IMR-90 (cell line): ENCODE measurements around the gene ARAP3. TPM values are rescaled to one million over a fixed set of nuclear protein-coding genes. Genes with fewer than 3 reads are reported as not detected.

Experiments
- ATAC-seq: fragments of 200-7000 bp; cut with Tn5 transposase; 2 replicates; pipeline ENCODE4 v1.9.1; 2020; ENCODE audit warnings: low read depth, mild to moderate bottlenecking, moderate library complexity
- BruUV-seq: library from RNA; stranded (reverse); fragments of 400-500 nt; replicated peaks from 2 replicates; lab custom pipeline; 2021; lab: Mats Ljungman, UMichigan
- CTCF ChIA-PET: fragments of 300-600 bp; formaldehyde crosslinking; extraction: SDS; loops from one replicate; lab custom pipeline; 2021; ENCODE audit warnings: antibody characterized with exemption; lab: Yijun Ruan, JAX
- POLR2A ChIA-PET: fragments of 300-600 bp; sonication (Branson Sonifier 250); formaldehyde crosslinking; loops from one replicate; lab custom pipeline; 2022; ENCODE audit warnings: antibody characterized with exemption; ENCODE audit not compliant: unreplicated experiment; lab: Charles Lee
- DNase-seq: peaks from one replicate; pipeline ENCODE4 v3.0.0; 2013
- H2AFZ ChIP-seq: replicated peaks from 2 replicates; pipeline ENCODE3; 2013; ENCODE audit warnings: low read length, mild to moderate bottlenecking; ENCODE audit not compliant: poor library complexity
- H2AK5ac ChIP-seq: 2 replicates; pipeline ENCODE4 v1.6.1; 2013; ENCODE audit warnings: low read depth, low read length, inconsistent platforms
- H2AK9ac ChIP-seq: replicated peaks from 2 replicates; pipeline ENCODE3; 2013; ENCODE audit warnings: mild to moderate bottlenecking, low read depth, low read length, moderate library complexity; ENCODE audit not compliant: poor library complexity
- H2BK120ac ChIP-seq: 2 replicates; pipeline ENCODE4 v1.6.1; 2013; ENCODE audit warnings: low read depth, low read length, inconsistent platforms
- H2BK15ac ChIP-seq: 3 replicates; pipeline ENCODE4 v1.6.1; 2013; ENCODE audit warnings: low read depth, low read length, inconsistent platforms
- H2BK20ac ChIP-seq: 2 replicates; pipeline ENCODE4 v1.6.1; 2013; ENCODE audit warnings: low read depth, mild to moderate bottlenecking, inconsistent platforms, low read length, moderate library complexity
- H2BK5ac ChIP-seq: 2 replicates; pipeline ENCODE4 v1.6.1; 2013; ENCODE audit warnings: mild to moderate bottlenecking, low read depth, low read length, inconsistent platforms; ENCODE audit not compliant: poor library complexity, severe bottlenecking
- H3K14ac ChIP-seq: replicated peaks from 2 replicates; pipeline ENCODE4 v1.6.1; 2013; ENCODE audit warnings: low read depth, low read length, inconsistent platforms
- H3K18ac ChIP-seq: 2 replicates; pipeline ENCODE4 v1.6.1; 2013; ENCODE audit warnings: low read depth, low read length, control low read depth
- H3K23ac ChIP-seq: 2 replicates; pipeline ENCODE4 v1.6.1; 2013; ENCODE audit warnings: low read depth, low read length, inconsistent platforms
- H3K27ac ChIP-seq: 2 replicates; pipeline ENCODE4 v1.5.1; 2013; ENCODE audit warnings: mild to moderate bottlenecking, control low read depth, low read length; ENCODE audit not compliant: insufficient read depth
- H3K27me3 ChIP-seq: 2 replicates; pipeline ENCODE4 v1.6.1; 2013; ENCODE audit warnings: low read length; ENCODE audit not compliant: control insufficient read depth, insufficient read depth
- H3K36me3 ChIP-seq: 2 replicates; pipeline ENCODE4 v1.6.1; 2013; ENCODE audit warnings: low read length, mixed read lengths; ENCODE audit not compliant: control insufficient read depth, insufficient read depth
- H3K4ac ChIP-seq: 2 replicates; pipeline ENCODE4 v1.6.1; 2013; ENCODE audit warnings: low read depth, low read length, inconsistent platforms
- H3K4me1 ChIP-seq: 2 replicates; pipeline ENCODE4 v1.6.1; 2013; ENCODE audit warnings: low read length, mixed read lengths; ENCODE audit not compliant: control insufficient read depth, insufficient read depth
- H3K4me2 ChIP-seq: 2 replicates; pipeline ENCODE4 v1.6.1; 2013; ENCODE audit warnings: low read depth, mild to moderate bottlenecking, control low read depth, low read length, moderate library complexity
- H3K4me3 ChIP-seq: 2 replicates; pipeline ENCODE4 v1.5.1; 2013; ENCODE audit warnings: low read depth, mild to moderate bottlenecking, control low read depth, low read length, moderate library complexity; ENCODE audit not compliant: insufficient read depth
- H3K56ac ChIP-seq: 2 replicates; pipeline ENCODE4 v1.6.1; 2013; ENCODE audit warnings: low read length, inconsistent platforms; ENCODE audit not compliant: insufficient read depth; ENCODE audit errors: extremely low read depth
- H3K79me1 ChIP-seq, 2 experiments: 2 replicates each; pipeline ENCODE4 v1.6.1; 2013; ENCODE audit warnings: low read length in 2 of 2, inconsistent platforms in 1 of 2, low read depth in 1 of 2
- H3K9ac ChIP-seq: 2 replicates; pipeline ENCODE4 v1.6.1; 2013; ENCODE audit warnings: low read depth, low read length, control low read depth
- H3K9me1 ChIP-seq: 2 replicates; pipeline ENCODE4 v1.6.1; 2013; ENCODE audit warnings: low read length, inconsistent platforms; ENCODE audit not compliant: insufficient read depth
- H3K9me3 ChIP-seq: 2 replicates; pipeline ENCODE4 v1.6.1; 2013; ENCODE audit warnings: low read length; ENCODE audit not compliant: control insufficient read depth, insufficient read depth
- H4K20me1 ChIP-seq: 2 replicates; pipeline ENCODE4 v1.6.1; 2013; ENCODE audit warnings: low read length, inconsistent platforms; ENCODE audit not compliant: insufficient read depth
- H4K5ac ChIP-seq: 2 replicates; pipeline ENCODE4 v1.6.1; 2013; ENCODE audit warnings: mild to moderate bottlenecking, low read depth, low read length, control low read depth
- H4K8ac ChIP-seq, 2 experiments: 2 replicates each; pipeline ENCODE4 v1.6.1; 2013; ENCODE audit warnings: low read depth in 2 of 2, low read length in 2 of 2, control low read depth in 1 of 2, inconsistent platforms in 1 of 2
- H4K91ac ChIP-seq: 2 replicates; pipeline ENCODE4 v1.6.1; 2013; ENCODE audit warnings: low read depth, low read length, inconsistent platforms; ENCODE audit not compliant: insufficient read depth
- BHLHE40 ChIP-seq: fragments of 150-350 bp; IDR thresholded peaks from 2 replicates; pipeline ENCODE4 v1.6.1; 2016; ENCODE audit warnings: mild to moderate bottlenecking, low read depth, low read length
- CEBPB ChIP-seq: IDR thresholded peaks from 2 replicates; pipeline ENCODE4 v1.6.1; 2012; ENCODE audit warnings: low read depth, low read length, improper control_type of control experiment
- CHD1 ChIP-seq: IDR thresholded peaks from 2 replicates; pipeline ENCODE4 v1.6.1; 2012; ENCODE audit warnings: low read depth, low read length, improper control_type of control experiment
- FOS ChIP-seq: fragments of 150-350 bp; IDR thresholded peaks from 2 replicates; pipeline ENCODE4 v1.6.1; 2016; ENCODE audit warnings: low read depth, low read length
- MAFK ChIP-seq: IDR thresholded peaks from 2 replicates; pipeline ENCODE4 v1.6.1; 2012; ENCODE audit warnings: low read depth, low read length, improper control_type of control experiment
- MXI1 ChIP-seq: IDR thresholded peaks from 2 replicates; pipeline ENCODE4 v1.6.1; 2012; ENCODE audit warnings: low read depth, mild to moderate bottlenecking, low read length, moderate library complexity, borderline replicate concordance
- NFE2L2 ChIP-seq: fragments of 150-350 bp; IDR thresholded peaks from 2 replicates; pipeline ENCODE4 v1.6.1; 2016; ENCODE audit warnings: low read depth, mild to moderate bottlenecking, low read length
- POLR2A ChIP-seq: IDR thresholded peaks from 2 replicates; pipeline ENCODE4 v1.6.1; 2012; ENCODE audit warnings: mild to moderate bottlenecking, low read depth, low read length
- RAD21 ChIP-seq: IDR thresholded peaks from 2 replicates; pipeline ENCODE4 v1.6.1; 2012; ENCODE audit warnings: low read length, improper control_type of control experiment
- RFX5 ChIP-seq: IDR thresholded peaks from 2 replicates; pipeline ENCODE4 v1.8.0; 2012; ENCODE audit warnings: low read depth, mild to moderate bottlenecking, low read length, moderate library complexity
- SMC3 ChIP-seq: fragments of 150-350 bp; IDR thresholded peaks from 2 replicates; pipeline ENCODE4 v1.6.1; 2016; ENCODE audit warnings: low read depth, mild to moderate bottlenecking, antibody characterized with exemption, low read length, moderate library complexity
- whole genome bisulfite sequencing, 2 experiments: methylation state at CpG; one replicate each; pipeline versions ENCODE4 v1.1.5 to v1.1.7; 2013; ENCODE audit warnings: missing lambda C conversion rate in 2 of 2; ENCODE audit not compliant: insufficient read length in 1 of 2; ENCODE audit errors: extremely low coverage in 2 of 2; 5-methylcytosine and 5-hydroxymethylcytosine counted together
- dilution Hi-C: fragments of 300-500 bp; cut with HindIII; formaldehyde crosslinking; loops from one replicate; pipeline ENCODE4 v1.14.3; 2018; ENCODE audit warnings: low sequenced_read_pairs; ENCODE audit not compliant: unreplicated experiment
- in situ Hi-C: fragments of 300-500 bp; cut with MboI; formaldehyde crosslinking; loops from 3 replicates; pipeline ENCODE4 v1.14.3; 2019; ENCODE audit warnings: low sequenced_read_pairs, inconsistent platforms, mixed read lengths
- intact Hi-C: fragments of 100-400 bp; cut with micrococcal nuclease; formaldehyde crosslinking; loops from 2 replicates; pipeline ENCODE4 v1.10.0; 2022
- polyA plus RNA-seq, 3 experiments: library from polyadenylated mRNA; depleted of rRNA; stranded (reverse); fragments of >200 nt; gene quantifications; 2 replicates each; pipeline ENCODE4 v1.2.3, GENCODE V29; 2012; ENCODE audit warnings: low replicate concordance in 1 of 3
- total RNA-seq: library from RNA; depleted of rRNA; stranded (reverse); fragments of >200 nt; gene quantifications from 2 replicates; pipeline ENCODE4 v1.2.3, GENCODE V29; 2012
- TF ChIP-seq, protein P1 (sequence below): conservative IDR thresholded peaks from 2 replicates; pipeline ENCODE4 v1.5.1; 2012; ENCODE audit warnings: mild to moderate bottlenecking, low read depth, low read length, improper control_type of control experiment
- TF ChIP-seq, protein P2 (sequence below): fragments of 150-350 bp; IDR thresholded peaks from 2 replicates; pipeline ENCODE4 v1.6.1; 2017; ENCODE audit warnings: mild to moderate bottlenecking, antibody characterized with exemption, low read length, low read depth

The ARAP3 gene
- total and polyA plus RNA-seq, 2 of the 4 experiments (the other 2 are of a cell fraction) = 2.2 to 6.9 TPM

DNA sequence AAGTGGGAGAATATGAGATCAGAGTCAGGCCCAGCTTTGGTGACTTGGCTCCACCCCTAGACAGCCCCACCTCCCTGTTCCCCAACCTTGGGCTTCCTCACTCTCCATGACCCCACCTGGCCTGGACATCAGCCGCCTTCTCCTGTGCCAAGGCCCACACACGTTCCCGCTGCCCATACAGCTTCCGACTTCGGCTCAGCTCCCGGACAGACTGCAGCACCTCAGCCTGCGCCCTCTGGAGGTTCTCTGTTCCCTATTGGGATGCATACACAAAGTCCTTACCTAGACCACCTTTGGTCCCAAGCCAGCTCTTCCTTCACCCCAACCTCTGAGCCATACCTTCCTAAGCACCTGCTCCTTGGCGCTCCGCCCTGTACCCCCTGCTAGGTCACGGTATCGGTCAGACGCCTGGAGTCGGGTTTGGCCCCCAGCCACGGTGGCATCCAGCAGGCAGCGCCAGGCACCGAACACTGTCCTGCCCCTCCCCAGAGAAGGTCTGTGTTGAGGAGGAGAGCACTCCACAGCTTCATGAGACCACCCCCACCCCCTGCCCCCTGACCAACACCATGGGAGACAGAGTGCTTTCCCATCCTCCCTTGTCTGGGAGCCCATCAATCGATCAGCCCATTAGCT, 32.9 kb downstream of the ARAP3 start:
- H3K18ac ChIP-seq = no peak overlapping the region
- H3K4me1 ChIP-seq = peaks cover 10% of the 10 kb centered on the region; the same call in 1 of the 2 replicates
- BruUV-seq = no TSS peak
- H3K56ac ChIP-seq = no peak overlapping the region
- H4K5ac ChIP-seq = no peak overlapping the region
- H3K36me3 ChIP-seq = peaks cover 38% of the 10 kb centered on the region
- no peak overlapping the region for H3K23ac ChIP-seq
- H2BK15ac ChIP-seq = no peak overlapping the region
- dilution Hi-C loops (no loop called here), intact Hi-C loops (no loop called here), in situ Hi-C loops (no loop called here)
- 93% methylated on average over 7 of the region's 17 CpGs; no CpG with 5 or more reads in 1 of the 2 experiments for WGBS, 2 experiments
- no peak overlapping the region for H3K4me2 ChIP-seq
- ChIA-PET POLR2A (no interaction called here), CTCF (no interaction called here)
- TF ChIP-seq, protein P1, sequence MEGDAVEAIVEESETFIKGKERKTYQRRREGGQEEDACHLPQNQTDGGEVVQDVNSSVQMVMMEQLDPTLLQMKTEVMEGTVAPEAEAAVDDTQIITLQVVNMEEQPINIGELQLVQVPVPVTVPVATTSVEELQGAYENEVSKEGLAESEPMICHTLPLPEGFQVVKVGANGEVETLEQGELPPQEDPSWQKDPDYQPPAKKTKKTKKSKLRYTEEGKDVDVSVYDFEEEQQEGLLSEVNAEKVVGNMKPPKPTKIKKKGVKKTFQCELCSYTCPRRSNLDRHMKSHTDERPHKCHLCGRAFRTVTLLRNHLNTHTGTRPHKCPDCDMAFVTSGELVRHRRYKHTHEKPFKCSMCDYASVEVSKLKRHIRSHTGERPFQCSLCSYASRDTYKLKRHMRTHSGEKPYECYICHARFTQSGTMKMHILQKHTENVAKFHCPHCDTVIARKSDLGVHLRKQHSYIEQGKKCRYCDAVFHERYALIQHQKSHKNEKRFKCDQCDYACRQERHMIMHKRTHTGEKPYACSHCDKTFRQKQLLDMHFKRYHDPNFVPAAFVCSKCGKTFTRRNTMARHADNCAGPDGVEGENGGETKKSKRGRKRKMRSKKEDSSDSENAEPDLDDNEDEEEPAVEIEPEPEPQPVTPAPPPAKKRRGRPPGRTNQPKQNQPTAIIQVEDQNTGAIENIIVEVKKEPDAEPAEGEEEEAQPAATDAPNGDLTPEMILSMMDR = no peak
- TF ChIP-seq NFE2L2 (no peak), CEBPB (no peak), SMC3 (no peak), CHD1 (no peak), MAFK (no peak), POLR2A (no peak), RAD21 (no peak), MXI1 (no peak), RFX5 (no peak), BHLHE40 (no peak), FOS (no peak)
- TF ChIP-seq, protein P2, sequence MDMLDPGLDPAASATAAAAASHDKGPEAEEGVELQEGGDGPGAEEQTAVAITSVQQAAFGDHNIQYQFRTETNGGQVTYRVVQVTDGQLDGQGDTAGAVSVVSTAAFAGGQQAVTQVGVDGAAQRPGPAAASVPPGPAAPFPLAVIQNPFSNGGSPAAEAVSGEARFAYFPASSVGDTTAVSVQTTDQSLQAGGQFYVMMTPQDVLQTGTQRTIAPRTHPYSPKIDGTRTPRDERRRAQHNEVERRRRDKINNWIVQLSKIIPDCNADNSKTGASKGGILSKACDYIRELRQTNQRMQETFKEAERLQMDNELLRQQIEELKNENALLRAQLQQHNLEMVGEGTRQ = no peak
- no peak overlapping the region for H4K8ac ChIP-seq
- H3K14ac ChIP-seq = no peak overlapping the region
- no peak overlapping the region for H3K27ac ChIP-seq
- peaks cover 10 to 17% of the 10 kb centered on the region in 2 experiments for H3K79me1 ChIP-seq
- H3K9me1 ChIP-seq = no peaks in the 10 kb centered on the region; the same call in 1 of the 2 replicates
- no peak overlapping the region for H3K9ac ChIP-seq
- H2AK9ac ChIP-seq = no peak overlapping the region
- H2AFZ ChIP-seq = no peak overlapping the region
- no peak overlapping the region for H2BK120ac ChIP-seq
- peaks cover 3% of the 10 kb centered on the region; the same call in 1 of the 2 replicates for H4K20me1 ChIP-seq
- no peak overlapping the region for H2AK5ac ChIP-seq
- DNase-seq (no peak), ATAC-seq (no peak)
- no peak overlapping the region for H2BK20ac ChIP-seq
- H3K4ac ChIP-seq = no peak overlapping the region
- H3K4me3 ChIP-seq = no peak overlapping the region
- no peak overlapping the region for H2BK5ac ChIP-seq
- H3K27me3 ChIP-seq = no peaks in the 10 kb centered on the region
- H3K9me3 ChIP-seq = no peaks in the 10 kb centered on the region
- no peak overlapping the region for H4K91ac ChIP-seq
